Measurements from ENCODE around the gene STK32C.
A peak's percentile ranks its signal among the peaks of the same experiment; 100 is the strongest.

Gene STK32C

GRCh38 chr10:132202070-132202970 lies 105.4 kb downstream of the STK32C start:
- no peak for DNase-seq

- no peak for DNase-seq
Observed at GRCh38 chr10:132201111-132201969, 106.4 kb downstream of the STK32C start.

GRCh38 chr10:132200344-132201110 lies 107.2 kb downstream of the STK32C start:
- no peak for DNase-seq

GRCh38 chr10:132199854-132200311 lies 107.9 kb downstream of the STK32C start:
- DNase-seq: no peak

- DNase-seq: no peak
Observed at GRCh38 chr10:132199268-132199853, 108.4 kb downstream of the STK32C start.

GRCh38 chr10:132198381-132199181 lies 109.2 kb downstream of the STK32C start:
- DNase-seq: no peak

- no peak for DNase-seq
Observed at GRCh38 chr10:132198068-132198370, 109.7 kb downstream of the STK32C start.

GRCh38 chr10:132197271-132198067 lies 110.3 kb downstream of the STK32C start:
- DNase-seq: no peak

- no peak for DNase-seq
Observed at GRCh38 chr10:132196178-132197113, 111.3 kb downstream of the STK32C start.

GRCh38 chr10:132195366-132196075 lies 112.2 kb downstream of the STK32C start:
- no peak for DNase-seq

GRCh38 chr10:132194726-132195125 lies 113.0 kb downstream of the STK32C start:
- no peak for DNase-seq

GRCh38 chr10:132193907-132194552 lies 113.7 kb downstream of the STK32C start:
- DNase-seq: no peak

GRCh38 chr10:132192991-132193665 lies 114.6 kb downstream of the STK32C start:
- DNase-seq: peak in 10 of 56 donors; percentile 28 to 58 (median 43)

- DNase-seq: no peak
Observed at GRCh38 chr10:132192076-132192975, 115.4 kb downstream of the STK32C start.

- DNase-seq: no peak
Observed at GRCh38 chr10:132189810-132190422, 117.8 kb downstream of the STK32C start.

Data from amygdala (tissue), 56 donors.